KOPT-K1 (cell line): ENCODE data around the gene KRT9.
"Not testable (repeated sequence)": the region's sequence is repeated elsewhere in the genome, so short reads cannot be mapped to it uniquely, and the experiment has no call there.

ENCODE experiments used
- H3K27ac ChIP-seq: fragments of 200-600 bp; sonication (generic); 2 replicates; pipeline ENCODE4 v1.5.1; 2016; ENCODE audit warnings: antibody characterized with exemption, mild to moderate bottlenecking, low read depth, low read length; ENCODE audit not compliant: poor library complexity, severe bottlenecking
- H3K36me3 ChIP-seq: fragments of 200-600 bp; sonication (generic); 2 replicates; pipeline ENCODE4 v1.5.1; 2017; ENCODE audit warnings: antibody characterized with exemption, mild to moderate bottlenecking, low read length, moderate library complexity; ENCODE audit not compliant: insufficient read depth
- H3K9me3 ChIP-seq: fragments of 200-600 bp; sonication (generic); 2 replicates; pipeline ENCODE4 v1.5.1; 2017; ENCODE audit warnings: antibody characterized with exemption, low read length, mild to moderate bottlenecking; ENCODE audit not compliant: insufficient read depth, poor library complexity, severe bottlenecking

Gene KRT9

DNA sequence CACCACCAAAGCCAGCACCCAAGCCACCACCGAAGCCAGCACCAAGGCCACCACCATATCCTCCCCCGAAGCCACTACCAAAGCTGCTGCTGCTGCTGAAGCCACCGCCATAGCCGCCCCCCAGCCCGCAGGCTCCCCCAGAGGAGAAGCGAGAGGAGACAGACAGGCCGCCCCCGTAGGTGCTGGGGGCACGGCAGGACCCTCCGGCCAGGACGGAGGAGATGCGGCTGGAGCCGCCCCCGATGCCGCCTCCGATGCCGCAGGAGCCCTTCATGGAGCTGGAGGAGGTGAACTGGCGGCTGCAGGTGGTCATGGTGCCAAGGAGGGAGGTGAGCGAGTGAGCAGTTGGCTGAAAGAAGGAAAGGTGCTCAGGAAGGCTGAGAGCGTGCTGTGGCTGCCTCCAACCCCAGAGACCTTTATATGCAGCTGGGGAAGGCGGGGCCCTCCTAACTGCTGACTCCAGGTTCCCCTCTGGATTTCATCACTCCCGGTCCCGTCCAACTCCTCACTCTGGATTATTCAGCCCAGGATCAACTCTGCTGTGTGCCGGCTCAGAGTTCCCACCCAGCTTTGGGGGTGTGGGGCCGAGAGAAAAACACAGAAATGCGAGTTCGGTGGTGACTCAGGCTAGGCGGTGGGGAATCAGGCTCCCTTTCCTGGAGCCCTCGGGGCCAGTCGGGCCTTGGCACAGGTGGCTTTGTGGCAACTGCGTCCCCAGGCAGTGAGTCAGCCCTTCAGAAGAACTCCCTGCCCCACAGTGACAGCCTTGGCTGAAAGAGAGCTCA lies 40.7 kb upstream of the KRT9 start, which contains the start of gene KRT16:
KRT16 (minus strand) TSS at position 392 of the 785 bp plus-strand sequence; CDS start at position 313, 79 bp downstream.
- not testable (repeated sequence) for H3K36me3 ChIP-seq, H3K9me3 ChIP-seq, H3K27ac ChIP-seq

GRCh38 chr17:41610965-41611640 lies 39.2 kb upstream of the KRT9 start:
- Histone ChIP-seq H3K9me3 (peaks cover 13% of the 10 kb centered on the region), H3K36me3 (no peaks in the 10 kb centered on the region), H3K27ac (no peak overlapping the region)

GRCh38 chr17:41610061-41610517 lies 38.2 kb upstream of the KRT9 start:
- H3K36me3 ChIP-seq, H3K27ac ChIP-seq: not testable (repeated sequence)

DNA sequence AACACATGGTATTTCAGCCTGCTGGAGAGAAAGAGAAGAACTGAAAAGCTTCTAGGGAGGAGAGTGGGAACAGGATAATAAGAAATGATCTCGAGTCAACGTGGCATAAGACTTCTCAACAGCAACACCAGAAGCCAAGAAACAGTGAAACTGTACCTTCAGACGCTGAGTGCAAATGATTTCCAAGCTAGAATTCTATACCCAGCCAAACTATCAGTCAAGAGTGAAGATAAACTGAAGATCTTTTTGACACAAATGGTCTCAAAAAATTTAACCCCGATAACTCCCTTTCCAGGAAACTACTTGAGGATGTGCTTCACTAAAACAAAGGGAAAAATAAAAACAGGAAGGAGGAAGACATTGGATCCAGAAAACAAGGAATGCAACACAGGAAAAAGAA lies 35.1 kb upstream of the KRT9 start:
- not testable (repeated sequence) for H3K27ac ChIP-seq, H3K36me3 ChIP-seq
- H3K9me3 ChIP-seq: peaks cover 18% of the 10 kb centered on the region

More at GRCh38 chr17:41610061-41610517, 38.2 kb upstream of the KRT9 start:
- H3K9me3 ChIP-seq: peaks cover 18% of the 10 kb centered on the region

- H3K9me3 ChIP-seq: peaks cover 18% of the 10 kb centered on the region
- H3K36me3 ChIP-seq: no peaks in the 10 kb centered on the region
- H3K27ac ChIP-seq: no peak overlapping the region
Observed at GRCh38 chr17:41602524-41602923, 30.7 kb upstream of the KRT9 start.

DNA sequence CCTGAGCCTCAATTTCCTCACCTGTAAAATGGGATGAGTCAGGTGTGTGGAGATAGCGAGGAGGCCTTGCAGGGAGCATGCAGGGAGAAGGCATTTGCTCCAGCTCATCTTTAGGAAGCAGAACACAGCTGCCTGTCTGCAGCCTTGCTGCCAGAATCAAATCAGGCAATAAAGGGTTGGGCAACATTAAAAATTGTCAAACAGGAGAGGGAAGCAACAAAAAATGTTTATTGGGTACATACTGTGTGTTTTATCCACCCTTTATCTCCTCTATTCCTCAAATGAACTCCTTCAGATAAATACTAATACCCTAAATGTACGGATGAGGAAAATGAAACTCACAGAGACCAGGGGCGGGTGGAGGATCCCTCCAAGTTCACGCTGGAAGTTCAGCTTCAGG lies 28.5 kb upstream of the KRT9 start:
- Histone ChIP-seq H3K9me3 (no peaks in the 10 kb centered on the region), H3K36me3 (no peaks in the 10 kb centered on the region), H3K27ac (no peak overlapping the region)

- H3K27ac ChIP-seq: no peak overlapping the region
- no peaks in the 10 kb centered on the region for H3K36me3 ChIP-seq
- H3K9me3 ChIP-seq: no peaks in the 10 kb centered on the region
Observed at GRCh38 chr17:41599680-41600079, 27.8 kb upstream of the KRT9 start.

GRCh38 chr17:41595585-41595984 lies 23.7 kb upstream of the KRT9 start:
- Histone ChIP-seq H3K27ac (no peak overlapping the region), H3K36me3 (no peaks in the 10 kb centered on the region), H3K9me3 (no peaks in the 10 kb centered on the region)

DNA sequence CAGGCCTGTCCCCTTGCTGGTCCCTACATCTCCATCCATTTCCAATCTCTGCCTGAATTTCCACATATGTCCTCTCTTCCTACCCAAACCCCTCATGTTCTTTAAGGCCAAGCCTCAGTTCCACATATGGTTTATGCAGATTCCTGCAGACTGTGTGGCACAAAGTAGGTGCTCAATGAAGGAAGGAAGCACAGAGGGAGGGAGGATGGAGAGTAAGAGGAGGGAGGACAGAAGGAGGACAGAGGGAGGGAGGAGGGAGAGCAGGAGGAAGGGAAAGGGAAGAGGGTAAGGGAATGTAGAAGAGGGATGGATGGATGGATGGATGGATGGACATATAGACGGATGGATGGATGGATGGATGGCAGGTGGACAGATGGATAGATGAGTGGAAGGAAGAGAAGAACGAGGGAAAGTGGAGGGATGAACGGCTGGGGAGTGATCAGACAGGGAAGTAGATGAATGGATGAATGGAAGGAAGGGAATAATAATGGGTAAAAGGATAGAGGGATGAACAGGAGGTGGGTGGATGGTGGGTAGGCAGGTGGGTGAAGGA lies 22.6 kb upstream of the KRT9 start:
- no peak overlapping the region for H3K27ac ChIP-seq
- H3K36me3 ChIP-seq: no peaks in the 10 kb centered on the region
- H3K9me3 ChIP-seq: no peaks in the 10 kb centered on the region

DNA sequence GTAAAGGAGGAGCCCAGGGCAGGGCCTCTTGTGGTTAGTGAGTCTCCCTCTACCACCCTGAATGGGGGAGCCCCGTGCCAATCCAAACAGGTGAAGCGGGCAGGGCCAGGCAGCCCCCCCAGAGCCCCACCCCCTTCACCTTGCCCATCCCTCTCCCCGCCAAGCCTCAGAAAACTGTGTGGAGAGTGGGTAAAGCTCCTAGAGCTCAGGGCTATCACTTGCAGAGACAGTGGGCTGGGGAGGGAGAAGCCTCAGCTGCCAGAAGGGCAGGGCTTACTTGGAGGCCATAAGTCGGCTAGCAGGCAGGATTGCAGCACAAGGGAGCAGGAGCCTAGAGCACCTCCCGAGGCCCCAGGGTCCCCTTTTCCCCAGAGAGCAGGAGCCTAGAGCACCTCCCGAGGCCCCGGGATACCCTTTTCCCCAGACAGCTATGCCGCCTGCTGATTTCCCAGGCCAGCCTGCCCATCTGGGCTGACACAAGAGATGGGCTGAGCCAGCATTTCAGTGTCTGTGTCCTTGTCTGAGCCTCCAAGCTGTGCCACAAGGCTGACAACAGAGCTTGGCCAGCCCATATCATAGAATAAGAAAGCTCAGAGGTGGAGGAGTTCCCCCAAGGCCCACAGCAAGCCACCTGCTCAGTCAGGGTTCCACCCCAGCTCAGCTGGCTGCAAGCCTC lies 21.6 kb upstream of the KRT9 start:
- H3K27ac ChIP-seq: no peak overlapping the region
- no peaks in the 10 kb centered on the region for H3K9me3 ChIP-seq
- no peaks in the 10 kb centered on the region for H3K36me3 ChIP-seq

DNA sequence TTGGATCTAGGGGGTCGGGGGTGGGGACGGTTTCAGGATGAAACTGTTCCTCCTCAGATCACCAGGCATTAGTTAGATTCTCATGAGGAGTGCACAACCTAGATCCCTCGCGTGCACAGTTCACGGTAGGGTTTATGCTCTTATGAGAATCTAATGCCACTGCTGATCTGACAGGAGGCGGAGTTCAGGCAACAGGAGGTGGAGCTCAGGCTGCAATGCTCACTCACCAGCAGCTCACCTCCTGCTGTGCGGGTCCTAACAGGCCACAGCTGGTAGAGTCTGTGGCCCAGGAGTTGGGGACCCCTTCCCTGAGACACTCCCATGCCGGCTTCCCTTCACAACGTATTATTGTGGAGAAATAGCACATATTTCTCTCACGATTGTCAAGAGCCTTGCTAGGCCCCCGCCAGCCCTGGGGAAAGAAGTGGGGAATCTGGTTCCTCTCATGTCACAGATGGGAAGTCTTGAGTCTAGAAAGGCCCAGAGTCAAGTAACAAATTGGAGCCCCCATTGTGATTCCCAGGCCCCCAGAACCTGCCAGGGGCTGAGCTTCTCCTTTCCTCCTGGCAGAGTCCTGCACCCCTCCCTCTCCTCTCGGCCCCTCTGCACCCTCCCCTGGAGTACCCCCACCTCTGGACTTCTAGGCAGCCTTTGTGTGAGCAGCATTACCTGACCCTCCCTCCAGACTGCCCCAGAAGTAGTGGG lies 20.9 kb upstream of the KRT9 start:
- H3K27ac ChIP-seq: no peak overlapping the region
- no peaks in the 10 kb centered on the region for H3K9me3 ChIP-seq
- H3K36me3 ChIP-seq: no peaks in the 10 kb centered on the region

DNA sequence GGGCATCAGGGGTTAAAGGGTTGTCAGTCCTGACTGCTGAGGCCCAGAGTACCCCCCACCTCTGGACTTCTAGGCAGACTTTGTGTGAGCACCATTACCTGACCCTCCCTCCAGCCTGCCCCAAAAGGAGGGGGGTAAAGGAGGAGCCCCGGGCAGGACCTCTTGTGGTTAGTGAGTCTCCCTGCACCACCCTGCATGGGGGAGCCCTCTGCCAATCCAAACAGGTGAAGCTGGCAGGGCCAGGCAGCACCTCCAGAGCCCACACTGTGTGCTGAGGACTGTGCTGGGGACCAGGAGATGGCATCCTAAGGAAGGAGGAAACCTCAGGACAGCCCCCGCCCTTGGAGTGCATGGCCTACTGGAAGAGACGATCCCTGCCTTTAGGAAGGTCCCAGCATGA lies 17.4 kb upstream of the KRT9 start:
- no peaks in the 10 kb centered on the region for H3K36me3 ChIP-seq
- H3K27ac ChIP-seq: no peak overlapping the region
- H3K9me3 ChIP-seq: no peaks in the 10 kb centered on the region

DNA sequence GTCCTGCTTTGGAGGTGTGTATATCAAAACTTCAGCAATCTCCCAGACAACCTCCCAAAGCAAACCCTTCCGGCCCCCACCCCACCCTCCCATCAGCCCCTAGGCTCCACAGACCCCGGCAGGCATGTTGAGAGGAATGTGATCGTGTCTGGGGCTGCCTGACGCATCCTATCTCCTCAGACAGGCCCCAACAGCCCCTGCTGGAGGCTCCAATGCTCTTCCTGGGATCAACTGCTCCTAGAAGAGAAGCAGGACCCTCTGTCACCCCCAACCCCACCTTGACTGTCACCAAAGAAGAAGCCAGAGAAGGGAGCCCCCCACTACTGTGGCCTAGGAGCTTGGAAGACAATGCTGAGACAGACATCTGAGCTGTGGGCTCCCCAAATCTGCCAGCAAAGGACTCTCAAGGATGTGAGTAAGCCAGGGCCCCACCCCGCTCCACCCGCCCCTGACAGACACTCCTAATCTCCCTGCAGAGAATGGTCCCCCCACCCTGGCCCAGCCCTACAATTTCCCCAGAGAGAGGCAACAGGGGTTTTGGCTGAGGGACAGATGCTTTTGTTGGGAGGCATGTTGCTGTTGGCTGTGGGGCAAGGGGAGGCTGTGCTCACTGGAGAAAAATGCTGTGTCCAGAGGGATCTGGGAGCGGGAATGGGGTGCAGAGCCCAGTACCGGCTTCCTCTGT lies 16.4 kb upstream of the KRT9 start:
- H3K27ac ChIP-seq: no peak overlapping the region
- H3K9me3 ChIP-seq: no peaks in the 10 kb centered on the region
- H3K36me3 ChIP-seq: no peaks in the 10 kb centered on the region

DNA sequence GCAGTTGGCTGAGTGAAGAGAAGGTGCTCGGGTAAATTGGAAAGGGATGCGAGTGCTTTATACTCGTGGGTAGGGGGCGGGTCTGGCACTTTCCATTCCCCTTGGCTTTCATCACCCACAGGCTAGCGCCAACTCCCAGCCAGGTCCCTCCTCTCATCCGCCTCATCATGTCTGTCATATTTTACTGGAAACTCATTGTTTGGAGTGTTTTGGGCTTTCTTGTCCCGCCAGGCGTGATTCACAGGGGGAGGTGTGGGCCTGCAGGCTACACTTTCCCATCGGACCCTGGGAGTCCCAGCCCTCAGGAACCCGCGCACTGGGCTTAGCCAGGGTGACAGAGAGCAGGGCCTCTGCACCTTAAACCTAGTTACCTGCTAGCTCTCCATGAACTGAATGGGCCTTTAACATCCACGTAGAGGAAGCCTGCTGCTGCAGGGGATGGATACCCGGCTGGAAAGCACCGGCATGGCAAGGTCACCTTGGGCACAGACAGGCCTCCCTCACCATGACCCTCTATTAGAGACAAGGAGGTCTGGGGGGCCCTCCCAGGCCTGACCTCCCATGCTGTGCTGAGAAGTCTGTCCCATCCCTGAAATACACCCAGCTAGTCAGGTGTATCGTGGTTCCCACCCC lies 15.1 kb upstream of the KRT9 start, which contains the start of gene KRT14:
KRT14 (minus strand) TSS at position 33 of the 633 bp plus-strand sequence. CDS start 61 bp downstream, outside the sequence.
- Histone ChIP-seq H3K9me3 (no peaks in the 10 kb centered on the region), H3K27ac (no peak within 1 kb of the TSS), H3K36me3 (no peaks in the 10 kb centered on the region)
